ENCODE measurements around the gene SLX9.
A peak's percentile ranks its signal among the peaks of the same experiment; 100 is the strongest.

DNA sequence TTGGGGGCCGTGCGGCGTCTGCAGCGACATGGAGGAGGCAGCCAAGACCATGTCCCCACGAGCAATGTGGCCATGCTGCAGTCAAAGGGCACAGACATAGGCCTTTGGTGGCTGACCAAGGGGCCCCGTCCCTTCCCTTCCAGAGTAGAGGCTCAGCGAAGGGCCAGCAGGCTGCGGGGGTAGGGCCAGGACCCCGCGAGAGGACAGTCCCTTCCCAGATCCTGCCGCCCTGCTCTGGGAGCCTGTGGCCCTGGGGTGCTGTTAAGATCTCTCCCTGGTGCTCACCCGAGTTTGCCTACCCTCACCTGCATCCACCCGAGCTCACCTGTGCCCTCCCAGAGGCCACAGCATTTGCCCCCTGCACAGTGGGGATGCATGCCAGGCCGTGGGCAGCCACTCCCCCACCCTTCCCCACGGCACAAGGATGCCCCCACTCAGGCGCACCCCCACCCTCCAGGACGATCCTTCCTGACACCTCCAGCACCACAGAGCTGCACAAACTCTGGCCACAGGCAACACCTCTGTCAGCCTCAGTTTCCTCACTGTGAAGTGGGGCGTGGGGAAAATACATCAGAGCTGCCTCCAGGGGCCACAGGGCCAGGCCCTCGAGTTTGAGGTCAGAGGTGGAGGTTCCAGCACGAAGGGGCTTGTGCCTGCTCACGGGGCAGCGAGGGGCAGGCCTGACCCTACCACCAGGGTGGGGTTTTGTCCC lies 34.7 kb upstream of the SLX9 start:
- TF ChIP-seq, protein P1, sequence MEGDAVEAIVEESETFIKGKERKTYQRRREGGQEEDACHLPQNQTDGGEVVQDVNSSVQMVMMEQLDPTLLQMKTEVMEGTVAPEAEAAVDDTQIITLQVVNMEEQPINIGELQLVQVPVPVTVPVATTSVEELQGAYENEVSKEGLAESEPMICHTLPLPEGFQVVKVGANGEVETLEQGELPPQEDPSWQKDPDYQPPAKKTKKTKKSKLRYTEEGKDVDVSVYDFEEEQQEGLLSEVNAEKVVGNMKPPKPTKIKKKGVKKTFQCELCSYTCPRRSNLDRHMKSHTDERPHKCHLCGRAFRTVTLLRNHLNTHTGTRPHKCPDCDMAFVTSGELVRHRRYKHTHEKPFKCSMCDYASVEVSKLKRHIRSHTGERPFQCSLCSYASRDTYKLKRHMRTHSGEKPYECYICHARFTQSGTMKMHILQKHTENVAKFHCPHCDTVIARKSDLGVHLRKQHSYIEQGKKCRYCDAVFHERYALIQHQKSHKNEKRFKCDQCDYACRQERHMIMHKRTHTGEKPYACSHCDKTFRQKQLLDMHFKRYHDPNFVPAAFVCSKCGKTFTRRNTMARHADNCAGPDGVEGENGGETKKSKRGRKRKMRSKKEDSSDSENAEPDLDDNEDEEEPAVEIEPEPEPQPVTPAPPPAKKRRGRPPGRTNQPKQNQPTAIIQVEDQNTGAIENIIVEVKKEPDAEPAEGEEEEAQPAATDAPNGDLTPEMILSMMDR (IDR thresholded peaks at IDR 0.05 in 8 of 11, conservative IDR thresholded peaks at IDR 0.05 in 3 of 11), result no peak
- TF ChIP-seq POLR2AphosphoS5 (IDR thresholded peaks at IDR 0.05), result peak in 1 of 3 donors; percentile 11
